ENCODE measurements around the gene TIMP2. TPM values are rescaled to one million over a fixed set of nuclear protein-coding genes. Genes with fewer than 3 reads are reported as not detected.

The TIMP2 gene
- total and polyA plus RNA-seq, 2 of the 13 experiments (the other 11 are each of a cell fraction or from before 2014, with no cell fraction given), result 3.8 to 8.5 TPM

GRCh38 chr17:78892062-78892456 lies 33.1 kb downstream of the TIMP2 start:
- H3K27ac ChIP-seq (ENCODE audit: extremely low read length, insufficient read depth, low read length), result no peak overlapping the region
- DNase-seq (ENCODE audit: low spot score) (no peak), FAIRE-seq (no peak), ATAC-seq (no peak)
- no peak overlapping the region for H2AFZ ChIP-seq (ENCODE audit: low read length)
- no peak overlapping the region for H3K4me2 ChIP-seq (ENCODE audit: low read depth, low read length)
- CTCF ChIA-PET (ENCODE audit: low intra/inter-chr PET ratio, low total read pairs), result no interaction called here
- intact Hi-C loops (cut with micrococcal nuclease; ENCODE audit: unreplicated experiment), result no loop called here
- no peaks in the 10 kb centered on the region for H3K9me3 ChIP-seq (ENCODE audit: low read length)
- H3K4me3 ChIP-seq (replicated peaks in 1 of 3; ENCODE audit: insufficient read depth in 1 of 3, low read depth in 2 of 3, low read length in 3 of 3), result no peak overlapping the region
- H3K27me3 ChIP-seq (ENCODE audit: control insufficient read depth in 1 of 2, insufficient read depth in 2 of 2, low read length in 2 of 2), result no peaks in the 10 kb centered on the region
- H3K79me2 ChIP-seq (ENCODE audit: insufficient read depth, low read length), result no peaks in the 10 kb centered on the region
- 0 out of 2 replicates have a peak, but pooled peaks cover 6% of the 10 kb centered on the region for H3K4me1 ChIP-seq (ENCODE audit: insufficient read depth, low read length)
- BruUV-seq (replicated peaks), result no TSS peak
- 97% methylated on average over 14 of the region's 14 CpGs for WGBS (ENCODE audit: low lambda C conversion rate)
- no peaks in the 10 kb centered on the region for H4K20me1 ChIP-seq (ENCODE audit: insufficient read depth, low read length)
- in situ Hi-C loops (cut with HindIII; ENCODE audit: extremely low pct_ligation_motif_present, low pct_unique_long_range_greater_than_20kb), result no loop called here
- H3K9ac ChIP-seq (ENCODE audit: insufficient read depth, low read depth, low read length), result no peak overlapping the region
- TF ChIP-seq RXRB (CRISPR knock-in tag; IDR thresholded peaks at IDR 0.05; ENCODE audit: borderline replicate concordance) (no peak), HOXA7 (CRISPR knock-in tag; IDR thresholded peaks at IDR 0.05) (no peak), KDM4B (CRISPR knock-in tag; IDR thresholded peaks at IDR 0.05) (no peak), ZNF264 (CRISPR knock-in tag; IDR thresholded peaks at IDR 0.05) (no peak), MAX (IDR thresholded peaks at IDR 0.05) (no peak), ZNF333 (CRISPR knock-in tag; IDR thresholded peaks at IDR 0.05; ENCODE audit: borderline replicate concordance) (no peak), AGO2 (optimal IDR thresholded peaks at IDR 0.05; ENCODE audit: low read depth, low read length) (no peak), NR2C2 (CRISPR knock-in tag; IDR thresholded peaks at IDR 0.05; ENCODE audit: borderline replicate concordance) (no peak), TIGD3 (CRISPR knock-in tag; IDR thresholded peaks at IDR 0.05; ENCODE audit: borderline replicate concordance) (no peak), ZNF317 (CRISPR knock-in tag; IDR thresholded peaks at IDR 0.05) (no peak), RFX1 (IDR thresholded peaks at IDR 0.05) (no peak), SP5 (CRISPR knock-in tag; IDR thresholded peaks at IDR 0.05; ENCODE audit: borderline replicate concordance, low read depth) (no peak), ZNF382 (CRISPR knock-in tag; IDR thresholded peaks at IDR 0.05; ENCODE audit: borderline replicate concordance) (no peak), MEF2D (CRISPR knock-in tag; IDR thresholded peaks at IDR 0.05) (no peak), TARDBP (CRISPR knock-in tag; IDR thresholded peaks at IDR 0.05) (no peak), ZBTB37 (CRISPR knock-in tag; IDR thresholded peaks at IDR 0.05) (no peak), THAP8 (CRISPR knock-in tag; IDR thresholded peaks at IDR 0.05; ENCODE audit: borderline replicate concordance) (no peak), ZNF615 (CRISPR knock-in tag; IDR thresholded peaks at IDR 0.05; ENCODE audit: borderline replicate concordance) (no peak)
- POLR2A ChIA-PET, result interaction anchor here (0.6 to 1.1 kb wide), 2 partner anchors 26 to 260 kb away, joined by 3 to 4 read pairs; no protein-coding TSS in a partner anchor
- no peaks in the 10 kb centered on the region; a peak in 1 of 5 replicates for H3K36me3 ChIP-seq (replicated peaks in 1 of 2; ENCODE audit: control insufficient read depth in 1 of 2, insufficient read depth in 2 of 2, low read length in 2 of 2)
